Measurements from ENCODE around the gene PRKCH.
"Not testable (repeated sequence)": the region's sequence is repeated elsewhere in the genome, so short reads cannot be mapped to it uniquely, and the experiment has no call there.

The PRKCH gene

DNA sequence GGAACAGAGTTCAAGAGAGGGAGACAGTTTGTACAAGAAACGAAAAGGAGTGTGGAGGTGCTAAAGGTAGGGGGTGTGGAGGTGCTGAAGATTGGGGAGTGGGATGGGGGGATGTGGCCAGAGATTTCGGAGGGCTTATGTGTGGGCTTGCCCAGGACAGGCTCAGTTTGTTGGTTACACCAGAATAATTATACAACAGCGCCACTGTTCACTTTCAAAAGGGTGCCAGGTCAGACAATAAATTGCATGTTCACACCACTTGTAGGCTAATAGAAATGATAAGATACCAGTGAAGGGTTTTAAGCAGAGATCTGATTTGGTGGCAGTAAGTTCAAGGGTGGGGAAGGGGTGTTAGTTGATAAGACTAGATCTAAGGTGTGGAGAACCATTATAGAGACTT is 75.3 kb downstream of the PRKCH start:
- no peak for ATAC-seq

DNA sequence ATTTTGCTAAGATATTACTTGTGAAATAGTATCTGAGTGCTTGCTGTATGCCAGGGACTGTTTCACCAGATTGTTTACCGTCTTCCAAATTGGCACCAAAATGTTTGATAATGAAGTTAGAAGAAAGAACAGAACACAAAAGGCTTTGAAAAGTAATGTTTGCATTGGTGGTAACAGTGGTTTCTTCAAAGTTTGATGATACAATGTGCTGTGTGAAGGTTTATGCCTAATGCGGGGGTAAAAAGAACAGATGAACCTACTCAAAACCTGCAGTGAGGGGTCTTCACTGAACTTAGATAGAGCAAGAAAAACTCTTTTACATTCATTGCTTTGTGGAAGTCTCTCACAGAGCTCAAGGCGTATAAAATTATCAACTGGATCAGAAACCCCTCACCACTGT is 76.2 kb downstream of the PRKCH start:
- ATAC-seq = no peak

- no peak for ATAC-seq
Measured at GRCh38 chr14:61398221-61398620, 76.8 kb downstream of the PRKCH start.

GRCh38 chr14:61399365-61399764 is 78.0 kb downstream of the PRKCH start:
- peak in 1 of 2 donors; percentile 41 for ATAC-seq

DNA sequence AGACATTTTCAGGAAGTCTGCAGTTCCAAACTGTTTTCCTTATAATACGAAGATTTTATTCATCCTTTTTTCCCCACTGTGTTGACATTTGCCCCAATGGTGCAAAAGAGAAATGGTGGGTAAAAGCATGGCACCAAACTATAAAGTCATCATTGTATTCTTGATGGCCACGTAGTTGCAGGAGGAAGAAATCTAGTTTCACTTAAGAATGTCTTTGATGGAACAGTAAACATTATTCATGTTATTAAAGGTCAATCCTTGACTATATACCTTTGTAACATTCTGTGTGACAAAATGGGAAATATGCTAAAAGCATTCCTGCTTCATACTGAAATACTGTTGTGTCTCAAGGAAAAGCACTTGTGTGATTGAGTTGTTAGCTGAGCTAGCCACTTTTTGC is 80.1 kb downstream of the PRKCH start:
- ATAC-seq = no peak

DNA sequence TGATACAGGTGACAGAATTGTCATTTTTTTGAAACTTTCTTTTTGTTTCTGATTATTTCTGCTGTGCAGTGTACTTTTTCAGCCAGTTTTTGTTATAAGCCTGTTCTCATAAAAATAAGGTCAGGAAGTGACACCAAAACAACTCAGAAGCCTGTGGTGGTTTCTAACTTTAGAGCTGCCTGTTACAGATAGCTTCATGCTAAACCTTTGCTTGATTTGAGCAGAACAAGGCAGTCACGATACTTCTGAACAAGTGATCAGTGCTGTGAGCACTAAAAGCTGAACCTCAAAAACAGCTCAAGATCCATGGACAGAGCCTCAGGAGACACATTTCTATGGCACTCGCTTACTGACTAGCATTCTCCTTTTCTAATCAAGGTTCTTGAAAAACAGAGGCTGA is 82.0 kb downstream of the PRKCH start:
- peak; percentile 50 to 63 for ATAC-seq

DNA sequence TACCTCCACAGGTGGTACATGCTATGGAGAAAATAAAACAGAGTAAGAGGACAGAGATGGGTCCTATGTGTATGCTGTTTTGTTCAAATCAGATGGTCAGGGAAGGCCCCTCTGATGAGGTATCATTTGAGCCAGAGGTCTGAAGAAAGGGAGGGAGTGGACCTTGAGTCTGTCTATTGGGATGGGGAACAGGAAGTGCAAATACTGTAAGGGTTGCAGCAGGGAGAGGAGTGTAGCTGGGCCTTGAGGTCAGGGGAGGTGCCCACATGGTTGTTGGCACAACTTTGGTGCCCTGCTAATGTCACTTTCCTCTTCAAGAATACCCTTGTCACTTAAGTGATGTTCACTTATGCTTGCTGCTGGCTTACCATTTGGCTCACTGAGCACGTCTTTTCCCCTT is 83.3 kb downstream of the PRKCH start:
- ATAC-seq = no peak

DNA sequence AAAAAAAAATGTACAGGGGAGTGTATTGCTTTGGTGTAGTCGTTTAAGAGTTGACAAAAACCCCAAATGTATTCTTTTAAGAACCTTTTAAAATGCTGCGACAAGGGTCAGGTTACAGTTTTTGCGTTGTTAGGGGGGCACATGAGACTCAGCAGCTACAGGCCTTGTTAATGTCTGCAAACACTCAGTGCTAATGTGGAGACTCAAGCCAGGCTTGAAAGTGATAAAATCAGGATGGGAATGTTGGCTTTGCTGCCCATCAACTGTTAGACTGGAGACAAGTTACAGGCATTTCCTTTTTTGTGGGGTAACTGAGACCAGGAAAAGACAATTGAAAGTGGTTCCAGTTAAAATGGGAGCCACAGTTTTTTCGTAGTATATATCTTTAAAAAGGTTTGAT is 84.8 kb downstream of the PRKCH start:
- no peak for ATAC-seq

DNA sequence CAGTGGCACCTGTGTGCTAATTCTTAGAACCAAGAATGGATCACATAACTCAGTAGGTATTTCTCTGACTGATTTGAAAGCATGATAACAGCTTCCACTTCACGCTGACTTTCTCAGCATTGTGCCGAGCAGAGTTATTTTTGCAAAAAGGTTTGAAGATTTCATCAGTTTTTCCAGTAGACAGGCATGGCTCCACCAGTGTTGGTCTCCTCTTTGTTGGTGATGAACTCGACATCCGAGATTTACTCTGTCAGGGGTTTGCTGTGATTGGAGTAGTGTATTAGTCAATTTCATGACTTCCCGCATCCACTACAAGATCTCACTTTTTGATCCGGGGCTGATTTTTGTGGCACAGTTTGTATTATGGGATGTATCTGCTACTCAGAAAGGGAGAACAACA is 85.3 kb downstream of the PRKCH start:
- ATAC-seq = peak; percentile 73 to 82

GRCh38 chr14:61408498-61408897 is 87.1 kb downstream of the PRKCH start:
- no peak for ATAC-seq

- no peak for ATAC-seq
Measured at GRCh38 chr14:61409782-61410181, 88.4 kb downstream of the PRKCH start.

GRCh38 chr14:61415934-61416333 is 94.6 kb downstream of the PRKCH start:
- not testable (repeated sequence) for ATAC-seq

GRCh38 chr14:61416591-61416990 is 95.2 kb downstream of the PRKCH start:
- no peak for ATAC-seq

DNA sequence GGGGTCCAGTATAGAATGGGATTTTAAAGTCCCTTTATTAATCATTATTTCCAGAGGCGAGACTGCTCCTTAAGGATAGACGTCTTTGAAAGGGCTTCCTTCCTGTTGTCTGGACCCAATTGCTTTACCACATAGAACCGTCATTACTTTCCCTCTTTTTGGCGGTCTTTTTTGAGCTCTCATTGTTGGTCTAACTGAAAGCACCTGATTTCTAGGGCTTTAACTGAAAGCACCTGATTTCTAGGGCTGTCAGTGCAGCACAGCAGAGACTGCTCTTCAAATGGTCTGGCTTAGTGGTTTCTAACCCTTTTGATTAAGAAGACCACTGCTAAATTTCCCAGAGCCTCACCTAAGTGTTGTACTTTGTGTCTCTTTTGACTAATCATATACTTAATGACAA is 95.8 kb downstream of the PRKCH start:
- ATAC-seq = peak in 1 of 2 donors; percentile 37

DNA sequence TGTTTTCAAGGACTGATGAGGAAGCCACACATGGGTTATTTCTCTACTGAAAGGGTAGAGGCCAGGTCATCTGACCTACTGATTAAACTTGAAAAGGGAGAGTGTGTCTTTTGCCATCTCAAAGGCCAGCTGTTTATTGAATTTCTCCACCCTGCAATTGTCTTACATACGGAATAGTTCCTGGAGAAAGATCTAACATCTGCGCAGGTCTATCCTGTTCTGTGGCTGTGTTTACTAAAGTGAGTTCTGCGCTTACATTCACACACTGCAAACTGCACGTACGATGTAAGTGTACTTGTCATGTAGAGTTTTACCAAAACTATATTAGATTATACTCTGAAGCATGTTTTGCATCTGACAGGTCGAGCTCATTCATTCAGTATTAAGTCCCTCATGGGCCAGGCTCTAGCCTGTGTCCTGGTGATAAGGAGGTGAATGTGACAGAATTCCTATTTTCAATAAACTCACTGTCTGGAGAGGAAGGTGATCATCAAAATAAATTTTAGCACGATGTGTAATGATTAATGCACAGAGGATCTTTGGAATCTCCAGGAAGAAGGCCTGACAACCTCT is 96.6 kb downstream of the PRKCH start:
- ATAC-seq = no peak

DNA sequence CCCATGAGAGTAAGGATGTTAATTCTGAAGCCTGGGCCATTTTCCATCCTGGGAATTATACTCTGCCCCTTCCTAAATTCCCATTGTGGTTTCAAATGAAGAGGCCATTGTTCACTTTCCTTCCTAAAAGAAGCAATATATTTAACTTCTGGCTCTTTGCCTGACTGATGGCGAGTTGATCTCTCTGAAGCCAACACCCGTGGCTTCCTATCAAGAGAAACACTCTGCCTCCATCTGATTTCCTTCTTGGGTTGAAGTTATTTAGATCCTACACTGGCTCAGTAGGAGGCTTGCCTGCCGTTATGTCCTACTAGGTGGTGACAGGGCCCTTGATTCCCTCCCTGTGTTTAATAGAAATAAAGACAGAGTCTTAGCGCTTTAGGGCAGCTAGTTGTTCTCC is 97.4 kb downstream of the PRKCH start:
- ATAC-seq = no peak

- ATAC-seq = no peak
Measured at GRCh38 chr14:61419201-61419600, 97.8 kb downstream of the PRKCH start.

- peak; percentile 44 to 54 for ATAC-seq
Measured at GRCh38 chr14:61420326-61420725, 98.9 kb downstream of the PRKCH start.

- peak in 1 of 2 donors; percentile 11 for ATAC-seq
Measured at GRCh38 chr14:61421212-61421923, 100.0 kb downstream of the PRKCH start.

- ATAC-seq = no peak
Measured at GRCh38 chr14:61426048-61426447, 104.7 kb downstream of the PRKCH start.

DNA sequence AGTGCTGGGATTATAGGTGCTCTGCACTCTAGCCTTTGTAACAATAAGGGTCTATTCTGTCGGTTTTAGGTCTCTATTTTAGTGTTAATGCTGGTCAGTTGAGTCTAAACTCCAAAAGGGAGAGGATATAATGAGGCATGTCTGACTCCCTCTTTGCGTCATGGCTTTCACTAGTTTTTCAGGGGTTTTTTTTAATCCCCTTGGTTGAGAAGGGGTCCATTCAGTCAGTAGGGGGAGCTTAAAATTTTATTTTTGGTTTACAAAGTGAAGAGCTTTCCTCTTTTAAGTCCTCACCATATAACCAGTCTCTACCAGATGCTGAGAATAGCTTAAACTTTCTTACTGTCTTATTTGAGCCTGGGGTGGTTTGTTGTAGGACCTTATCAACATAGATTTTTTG is 106.9 kb downstream of the PRKCH start:
- no peak for ATAC-seq

DNA sequence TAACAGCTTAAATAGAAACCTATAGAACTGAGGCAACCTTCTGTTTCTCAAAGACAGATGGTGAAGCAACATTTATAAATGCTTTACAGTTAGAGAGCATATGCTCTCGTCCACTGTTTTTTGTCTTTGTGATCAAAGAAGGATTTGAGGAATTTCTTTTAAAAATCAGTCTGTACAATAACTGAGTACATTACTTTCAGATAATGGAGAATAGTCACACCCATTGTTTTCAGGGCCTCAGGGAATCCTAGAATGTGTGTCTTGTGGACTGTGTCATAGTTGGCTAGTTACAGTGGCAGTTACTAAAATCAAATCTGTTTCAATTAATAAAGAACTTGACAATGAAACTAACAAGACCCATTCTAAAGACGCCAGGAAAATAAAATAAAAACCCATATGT is 107.9 kb downstream of the PRKCH start:
- ATAC-seq = no peak

- ATAC-seq = no peak
Measured at GRCh38 chr14:61430066-61430757, 108.8 kb downstream of the PRKCH start.

DNA sequence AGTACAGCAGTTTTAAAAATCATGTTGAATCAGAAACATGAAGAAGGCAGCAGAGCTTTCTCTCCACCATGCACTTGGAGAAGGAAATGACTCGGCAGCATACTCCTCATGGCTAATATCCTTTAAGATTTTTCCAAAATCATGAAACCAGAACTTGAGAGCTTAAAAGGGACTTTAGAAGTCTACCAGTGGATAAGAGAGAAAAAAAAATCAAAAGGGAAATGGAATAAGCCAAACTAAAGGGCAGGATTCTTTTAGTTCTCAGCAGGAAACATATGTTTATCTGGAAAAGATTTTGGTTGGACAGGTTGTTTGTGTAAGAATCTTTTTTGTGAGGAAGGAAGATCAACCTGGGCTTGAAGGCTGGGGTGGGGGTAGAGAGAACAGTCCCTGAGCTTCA is 111.8 kb downstream of the PRKCH start:
- ATAC-seq = no peak

Measured in activated CD4-positive, CD25-positive, alpha-beta regulatory T cell treated with anti-CD3 and anti-CD28 coated beads, Interleukin-2, amount 50 U/mL, for 24 hours (primary cell).